ENCODE data around the gene SEMA3A.

DNA sequence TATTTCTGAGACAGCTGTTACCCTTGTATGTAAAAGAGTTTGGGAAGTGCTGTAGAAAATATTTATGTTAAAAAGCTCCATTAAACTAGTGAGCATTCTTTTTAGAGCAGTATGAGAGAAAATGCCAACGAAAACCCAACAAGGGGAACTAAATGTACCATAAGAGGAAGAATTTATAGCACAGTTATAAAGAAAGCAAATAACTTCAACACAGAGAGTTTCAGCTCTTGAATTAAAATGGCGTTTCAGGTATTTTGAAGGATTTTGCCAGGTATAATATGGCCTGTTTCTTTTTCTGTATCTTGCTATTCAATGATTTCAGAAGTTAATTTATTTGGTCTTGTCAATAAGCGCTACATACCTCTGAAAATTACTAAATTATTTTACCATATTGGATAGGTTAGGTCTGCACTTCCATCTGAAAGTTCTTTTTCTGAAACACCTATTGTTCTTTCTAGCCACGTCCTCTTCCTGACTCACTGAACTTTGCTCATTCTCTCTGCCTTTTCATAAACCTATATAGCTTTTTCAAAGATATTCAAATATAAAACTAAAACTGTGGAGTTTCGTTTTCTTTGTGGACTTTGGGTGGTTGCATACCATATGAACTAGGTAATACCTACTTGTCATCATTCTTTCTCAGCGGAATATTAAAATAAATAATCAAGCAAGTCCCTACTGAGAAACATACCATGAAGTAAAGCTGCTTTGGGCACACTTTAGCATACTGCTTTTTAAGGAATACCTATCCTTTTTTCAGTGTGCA, 136.1 kb downstream of the SEMA3A start:
- TF ChIP-seq POLR2AphosphoS5 (IDR thresholded peaks at IDR 0.05) (no peak), POLR2A (IDR thresholded peaks at IDR 0.05) (no peak)
- TF ChIP-seq, protein P1, sequence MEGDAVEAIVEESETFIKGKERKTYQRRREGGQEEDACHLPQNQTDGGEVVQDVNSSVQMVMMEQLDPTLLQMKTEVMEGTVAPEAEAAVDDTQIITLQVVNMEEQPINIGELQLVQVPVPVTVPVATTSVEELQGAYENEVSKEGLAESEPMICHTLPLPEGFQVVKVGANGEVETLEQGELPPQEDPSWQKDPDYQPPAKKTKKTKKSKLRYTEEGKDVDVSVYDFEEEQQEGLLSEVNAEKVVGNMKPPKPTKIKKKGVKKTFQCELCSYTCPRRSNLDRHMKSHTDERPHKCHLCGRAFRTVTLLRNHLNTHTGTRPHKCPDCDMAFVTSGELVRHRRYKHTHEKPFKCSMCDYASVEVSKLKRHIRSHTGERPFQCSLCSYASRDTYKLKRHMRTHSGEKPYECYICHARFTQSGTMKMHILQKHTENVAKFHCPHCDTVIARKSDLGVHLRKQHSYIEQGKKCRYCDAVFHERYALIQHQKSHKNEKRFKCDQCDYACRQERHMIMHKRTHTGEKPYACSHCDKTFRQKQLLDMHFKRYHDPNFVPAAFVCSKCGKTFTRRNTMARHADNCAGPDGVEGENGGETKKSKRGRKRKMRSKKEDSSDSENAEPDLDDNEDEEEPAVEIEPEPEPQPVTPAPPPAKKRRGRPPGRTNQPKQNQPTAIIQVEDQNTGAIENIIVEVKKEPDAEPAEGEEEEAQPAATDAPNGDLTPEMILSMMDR (IDR thresholded peaks at IDR 0.05), result no peak

Data from breast epithelium (tissue), 3 donors.